ENCODE results near the gene DUSP7.

DUSP7 gene

DNA sequence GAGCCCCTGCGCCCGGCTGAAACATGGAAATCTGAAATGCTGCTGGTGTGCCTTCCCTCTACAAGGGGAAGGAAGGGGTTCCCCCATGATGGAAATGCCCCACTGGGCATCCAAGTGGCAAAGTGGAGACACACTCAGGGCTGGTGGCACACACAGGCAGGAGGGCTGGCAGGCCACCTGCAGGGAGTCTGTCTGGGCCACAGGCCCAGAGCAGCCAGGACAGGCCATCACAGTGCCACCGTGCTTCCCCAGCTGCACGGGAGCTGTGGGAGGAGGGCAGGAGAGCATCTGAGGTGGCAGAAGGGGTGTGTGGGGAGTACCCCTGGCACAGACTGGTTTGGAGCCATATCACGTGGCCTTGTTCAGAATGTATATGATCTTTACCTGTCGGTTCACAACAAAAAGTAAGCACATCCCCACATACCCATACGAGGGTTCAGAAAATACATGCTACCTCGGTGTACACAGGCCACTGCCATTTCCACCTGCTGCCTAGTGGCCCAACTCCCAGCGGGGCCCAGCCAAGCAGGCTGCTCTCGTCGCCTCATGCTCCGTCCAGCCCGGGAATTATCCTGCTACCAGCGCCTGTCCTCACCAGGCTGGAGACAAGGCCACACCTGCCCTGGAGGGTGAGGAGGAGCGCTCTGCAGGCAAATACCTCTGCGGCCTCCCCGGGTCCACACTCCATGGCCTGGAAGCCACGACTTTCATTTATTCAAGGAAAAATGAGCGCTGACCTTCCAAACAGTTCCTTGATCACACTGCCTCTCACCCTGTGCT lies 22.6 kb upstream of the DUSP7 start:
- TF ChIP-seq, protein P1, sequence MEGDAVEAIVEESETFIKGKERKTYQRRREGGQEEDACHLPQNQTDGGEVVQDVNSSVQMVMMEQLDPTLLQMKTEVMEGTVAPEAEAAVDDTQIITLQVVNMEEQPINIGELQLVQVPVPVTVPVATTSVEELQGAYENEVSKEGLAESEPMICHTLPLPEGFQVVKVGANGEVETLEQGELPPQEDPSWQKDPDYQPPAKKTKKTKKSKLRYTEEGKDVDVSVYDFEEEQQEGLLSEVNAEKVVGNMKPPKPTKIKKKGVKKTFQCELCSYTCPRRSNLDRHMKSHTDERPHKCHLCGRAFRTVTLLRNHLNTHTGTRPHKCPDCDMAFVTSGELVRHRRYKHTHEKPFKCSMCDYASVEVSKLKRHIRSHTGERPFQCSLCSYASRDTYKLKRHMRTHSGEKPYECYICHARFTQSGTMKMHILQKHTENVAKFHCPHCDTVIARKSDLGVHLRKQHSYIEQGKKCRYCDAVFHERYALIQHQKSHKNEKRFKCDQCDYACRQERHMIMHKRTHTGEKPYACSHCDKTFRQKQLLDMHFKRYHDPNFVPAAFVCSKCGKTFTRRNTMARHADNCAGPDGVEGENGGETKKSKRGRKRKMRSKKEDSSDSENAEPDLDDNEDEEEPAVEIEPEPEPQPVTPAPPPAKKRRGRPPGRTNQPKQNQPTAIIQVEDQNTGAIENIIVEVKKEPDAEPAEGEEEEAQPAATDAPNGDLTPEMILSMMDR (IDR thresholded peaks at IDR 0.05) = no peak

DNA sequence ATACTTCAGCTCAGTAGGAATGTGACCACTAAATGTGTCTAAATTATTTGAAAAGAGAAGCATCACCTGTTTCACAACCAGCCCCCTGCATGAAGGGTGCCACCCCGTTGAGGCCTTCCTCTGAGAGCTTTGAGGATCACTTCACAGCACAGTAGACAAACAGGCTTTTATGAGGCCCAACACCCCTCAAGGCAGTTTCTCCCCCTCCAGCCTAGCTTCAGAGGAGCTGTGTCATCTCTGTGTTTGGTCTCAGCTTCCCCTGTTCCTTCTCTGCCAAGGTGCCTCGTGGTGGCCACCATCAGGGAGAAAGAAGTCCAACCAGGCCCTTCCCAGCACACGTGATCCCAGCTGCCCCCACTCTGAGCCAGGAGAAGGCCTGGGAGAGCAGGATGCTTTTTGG lies 21.6 kb upstream of the DUSP7 start:
- TF ChIP-seq, protein P1 (IDR thresholded peaks at IDR 0.05) = no peak

DNA sequence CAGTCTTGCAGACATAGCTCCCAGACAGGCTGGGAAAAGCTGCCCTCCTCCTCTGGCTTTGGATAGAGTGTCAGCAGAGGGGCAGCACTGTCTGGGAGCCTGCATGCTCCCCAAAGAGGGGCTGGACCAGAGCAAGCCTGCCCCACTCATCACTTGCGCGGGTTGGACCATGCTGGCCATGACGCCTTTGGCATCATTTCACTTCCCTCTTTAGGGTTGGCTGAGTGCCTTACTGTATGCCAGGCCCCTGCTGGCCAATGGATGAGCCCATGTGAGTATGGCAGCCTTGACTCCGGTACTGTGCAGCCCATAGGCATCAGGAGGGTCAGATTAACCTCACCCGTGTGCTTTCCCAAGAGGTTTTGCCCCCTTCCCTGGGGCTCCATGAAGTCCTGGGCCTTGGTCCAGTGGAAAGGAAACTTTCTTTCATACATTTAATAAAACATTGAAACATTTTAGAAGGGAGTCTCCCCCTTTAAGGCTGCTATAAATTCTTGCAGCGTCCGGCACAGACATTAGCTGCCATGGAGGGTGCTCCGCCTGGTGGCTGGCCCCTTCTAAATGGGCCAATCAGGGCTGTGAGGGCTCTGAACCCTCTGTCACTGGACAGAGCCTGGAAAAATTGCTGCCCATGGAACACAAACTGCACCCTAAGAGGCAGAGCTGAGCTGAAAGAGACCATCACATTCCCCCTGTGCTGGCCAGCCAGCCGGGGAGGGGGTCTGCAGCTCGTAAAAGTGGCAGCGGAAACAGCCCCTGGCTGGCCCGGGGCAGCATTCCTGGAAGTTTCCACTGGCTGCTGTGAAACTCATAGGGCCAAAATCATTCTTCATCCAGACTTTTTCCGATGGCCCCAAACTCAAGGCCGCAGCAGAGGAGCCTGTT lies 20.8 kb upstream of the DUSP7 start:
- TF ChIP-seq, protein P1 (IDR thresholded peaks at IDR 0.05) = no peak

DNA sequence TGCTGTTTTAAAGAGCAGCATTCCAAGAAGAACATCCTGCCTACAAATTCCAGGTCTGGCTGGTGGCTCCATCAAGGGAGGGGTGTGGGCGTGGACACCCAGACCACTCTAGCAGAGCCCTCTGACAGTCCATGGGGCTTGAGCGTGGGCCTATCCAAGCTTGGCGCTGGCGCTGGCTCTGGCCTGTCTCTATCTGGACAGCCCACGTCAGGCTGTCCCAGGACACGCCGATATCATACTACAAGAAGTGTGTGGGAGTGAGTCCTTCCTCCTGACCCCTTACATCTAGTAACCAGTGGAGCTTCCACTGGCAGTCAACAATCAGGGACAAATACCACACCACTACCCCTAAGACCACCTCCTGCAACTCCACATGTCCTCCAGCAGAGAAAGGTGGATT lies 17.1 kb upstream of the DUSP7 start:
- TF ChIP-seq, protein P1 (IDR thresholded peaks at IDR 0.05) = no peak

DNA sequence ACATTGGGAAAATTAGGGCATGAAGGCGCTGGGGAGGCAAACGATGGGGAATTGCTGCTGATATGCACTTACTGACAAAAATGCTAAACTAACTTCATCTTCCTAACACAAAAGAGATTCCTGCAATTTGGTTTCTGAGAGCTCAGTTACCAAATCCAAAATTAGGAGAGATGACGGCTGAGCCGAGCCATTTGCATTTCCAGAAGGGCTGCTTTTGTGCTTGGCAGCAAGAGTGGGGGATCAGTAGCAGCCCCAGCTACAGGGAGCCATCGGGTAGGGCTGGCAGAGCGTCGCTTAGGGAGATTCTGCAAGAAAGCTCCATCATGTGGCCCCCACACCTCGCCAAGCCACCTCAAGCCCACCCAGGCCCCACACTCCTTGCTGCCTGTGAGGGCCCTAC lies 16.1 kb upstream of the DUSP7 start:
- TF ChIP-seq, protein P1 (IDR thresholded peaks at IDR 0.05) = no peak

DNA sequence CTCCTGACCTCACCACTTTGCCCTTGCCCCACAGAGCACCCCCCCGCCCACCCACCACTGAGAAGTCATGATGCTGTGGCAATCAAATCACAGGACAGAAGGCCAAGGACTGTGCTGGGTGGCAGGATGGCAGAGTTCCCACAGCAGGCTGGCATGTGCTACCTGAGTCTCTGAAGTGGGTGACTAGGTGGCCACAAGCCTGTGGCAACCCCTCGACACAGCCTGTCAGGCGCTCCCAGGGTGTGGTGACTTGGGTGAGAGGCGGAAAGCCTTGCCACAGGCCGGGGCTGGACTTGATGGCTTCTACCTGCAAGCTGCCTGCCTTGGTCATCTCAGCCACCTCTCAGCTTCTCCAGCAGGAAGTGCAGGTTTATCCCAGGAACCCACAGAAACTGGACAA lies 15.6 kb upstream of the DUSP7 start:
- TF ChIP-seq, protein P1 (IDR thresholded peaks at IDR 0.05) = no peak

DNA sequence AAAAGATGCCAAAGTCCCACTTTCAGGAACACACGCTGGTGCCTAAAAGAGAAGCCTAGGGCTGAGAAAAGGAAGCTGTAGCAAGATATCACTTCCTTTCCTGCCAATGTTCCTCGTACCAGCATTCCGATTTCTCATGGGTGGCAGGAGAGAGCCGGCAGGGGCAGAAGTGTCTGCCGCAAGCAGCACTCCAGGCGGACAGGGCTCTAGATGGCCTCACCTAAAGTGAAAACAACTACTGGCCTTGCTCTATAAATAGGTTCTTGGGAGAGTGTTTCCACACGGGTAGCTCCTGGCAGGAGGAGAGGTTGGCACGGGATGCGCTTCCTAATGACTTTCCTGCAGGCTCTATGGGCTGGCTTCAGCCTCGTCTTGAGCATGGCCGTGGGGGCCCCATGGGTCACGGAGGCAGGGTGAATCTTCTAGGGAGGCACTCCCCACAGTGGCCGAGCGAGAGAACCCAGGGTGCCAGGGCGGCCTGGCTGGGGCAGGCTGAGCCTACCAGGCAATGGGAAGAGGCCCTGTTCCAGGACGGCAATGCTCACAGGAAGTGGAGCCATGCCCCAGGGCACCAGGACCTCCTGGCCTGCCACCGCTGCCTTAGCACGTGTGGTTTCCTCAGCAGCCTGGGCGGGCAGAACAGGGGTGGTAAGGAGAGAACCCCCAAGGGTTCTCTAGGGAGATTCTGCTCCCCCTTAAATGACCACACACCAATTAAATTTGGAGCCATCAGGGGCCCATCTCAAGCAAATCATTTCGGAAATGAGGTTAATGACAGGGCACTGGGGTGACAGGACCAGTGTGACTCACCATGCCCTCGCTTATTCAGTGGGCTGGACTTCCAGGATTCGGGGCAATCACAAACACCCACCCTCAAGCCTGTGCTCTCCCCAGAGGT lies 14.6 kb upstream of the DUSP7 start:
- TF ChIP-seq, protein P1 (IDR thresholded peaks at IDR 0.05) = no peak

Data from LNCAP (cell line).